GM18526 (cell line): ENCODE measurements around the gene GPR152.
A peak's percentile ranks its signal among the peaks of the same experiment; 100 is the strongest.

Experiments
- POLR2A ChIP-seq: IDR thresholded peaks from 3 replicates; pipeline ENCODE4 v1.6.1; 2011; ENCODE audit not compliant: insufficient read length; ENCODE audit errors: extremely low read depth

Gene GPR152

GRCh38 chr11:67428052-67429001, 24.2 kb downstream of the GPR152 start, which contains the start of gene RPS6KB2:
Gene RPS6KB2, plus strand, starts transcription at chr11:67428494. Its CDS starts 52 bp downstream, at chr11:67428546.
- peak; percentile 88 for TF ChIP-seq POLR2A

- TF ChIP-seq POLR2A: no peak
These were observed 28.5 kb downstream of the GPR152 start for GRCh38 chr11:67423891-67424613.

GRCh38 chr11:67423466-67423865, 29.1 kb downstream of the GPR152 start:
- no peak for TF ChIP-seq POLR2A

- TF ChIP-seq POLR2A: no peak
These were observed 29.6 kb downstream of the GPR152 start for GRCh38 chr11:67422891-67423290.

GRCh38 chr11:67421430-67422031, 31.0 kb downstream of the GPR152 start:
- no peak for TF ChIP-seq POLR2A

GRCh38 chr11:67420646-67421429, 31.7 kb downstream of the GPR152 start:
- TF ChIP-seq POLR2A: peak; percentile 59

GRCh38 chr11:67420147-67420645, 32.3 kb downstream of the GPR152 start:
- TF ChIP-seq POLR2A: no peak

- no peak for TF ChIP-seq POLR2A
These were observed 33.0 kb downstream of the GPR152 start for GRCh38 chr11:67419325-67420049.

GRCh38 chr11:67418476-67419281, 33.9 kb downstream of the GPR152 start:
- TF ChIP-seq POLR2A: no peak

GRCh38 chr11:67417425-67417824, 35.1 kb downstream of the GPR152 start:
- no peak for TF ChIP-seq POLR2A

GRCh38 chr11:67416416-67417335, 35.9 kb downstream of the GPR152 start:
- no peak for TF ChIP-seq POLR2A
